Measurements from ENCODE around the gene NEU1. TPM values are rescaled to one million over a fixed set of nuclear protein-coding genes. Genes with fewer than 3 reads are reported as not detected.

The NEU1 gene
- polyA plus RNA-seq, 1 donor (not counting 4 experiments of a cell fraction or from before 2014, with no cell fraction given) = 27.9 TPM

GRCh38 chr6:31861150-31861549 is 1.5 kb downstream of the NEU1 start:
- H3K9me1 ChIP-seq (ENCODE audit: control insufficient read depth, extremely low read depth, insufficient read depth, low read length) = no peaks in the 10 kb centered on the region
- H3K4me1 ChIP-seq (ENCODE audit: control insufficient read depth, extremely low read depth, insufficient read depth, low read length) = peaks cover 12% of the 10 kb centered on the region
- FAIRE-seq = no peak
- H3K36me3 ChIP-seq (ENCODE audit: control insufficient read depth in 2 of 2, extremely low read depth in 1 of 2, insufficient read depth in 2 of 2, low read length in 2 of 2) = peaks cover 14 to 15% of the 10 kb centered on the region in 2 experiments
- H3K9me3 ChIP-seq (ENCODE audit: control insufficient read depth, low read depth, low read length) = no peaks in the 10 kb centered on the region
- no peak overlapping the region for H3K27ac ChIP-seq (ENCODE audit: control insufficient read depth, insufficient read depth, low read length)
- no peak overlapping the region for H3K4me2 ChIP-seq (ENCODE audit: control insufficient read depth, extremely low read depth, insufficient read depth, low read depth, low read length)
- dilution Hi-C loops (cut with MboI; ENCODE audit: extremely low pct_ligation_motif_present, low sequenced_read_pairs) = no loop called here
- no peak for DNase-seq (ENCODE audit: low read depth, low spot score)
- H3K27me3 ChIP-seq (ENCODE audit: control insufficient read depth, extremely low read depth, insufficient read depth, low read length) = no peaks in the 10 kb centered on the region
- H3K9ac ChIP-seq (ENCODE audit: control insufficient read depth, extremely low read depth, insufficient read depth, low read length) = no peak overlapping the region
- H4K20me1 ChIP-seq (ENCODE audit: control insufficient read depth, extremely low read depth, insufficient read depth, low read length) = no peaks in the 10 kb centered on the region
- no peak overlapping the region for H3K4me3 ChIP-seq (ENCODE audit: control insufficient read depth in 2 of 3, extremely low read depth in 1 of 3, insufficient read depth in 2 of 3, low read depth in 1 of 3, low read length in 3 of 3)
- no peak overlapping the region for H2AFZ ChIP-seq (ENCODE audit: control insufficient read depth, low read length)
- no peak for TF ChIP-seq EZH2 (IDR thresholded peaks at IDR 0.05; ENCODE audit: low read length)
- TF ChIP-seq, protein P1, sequence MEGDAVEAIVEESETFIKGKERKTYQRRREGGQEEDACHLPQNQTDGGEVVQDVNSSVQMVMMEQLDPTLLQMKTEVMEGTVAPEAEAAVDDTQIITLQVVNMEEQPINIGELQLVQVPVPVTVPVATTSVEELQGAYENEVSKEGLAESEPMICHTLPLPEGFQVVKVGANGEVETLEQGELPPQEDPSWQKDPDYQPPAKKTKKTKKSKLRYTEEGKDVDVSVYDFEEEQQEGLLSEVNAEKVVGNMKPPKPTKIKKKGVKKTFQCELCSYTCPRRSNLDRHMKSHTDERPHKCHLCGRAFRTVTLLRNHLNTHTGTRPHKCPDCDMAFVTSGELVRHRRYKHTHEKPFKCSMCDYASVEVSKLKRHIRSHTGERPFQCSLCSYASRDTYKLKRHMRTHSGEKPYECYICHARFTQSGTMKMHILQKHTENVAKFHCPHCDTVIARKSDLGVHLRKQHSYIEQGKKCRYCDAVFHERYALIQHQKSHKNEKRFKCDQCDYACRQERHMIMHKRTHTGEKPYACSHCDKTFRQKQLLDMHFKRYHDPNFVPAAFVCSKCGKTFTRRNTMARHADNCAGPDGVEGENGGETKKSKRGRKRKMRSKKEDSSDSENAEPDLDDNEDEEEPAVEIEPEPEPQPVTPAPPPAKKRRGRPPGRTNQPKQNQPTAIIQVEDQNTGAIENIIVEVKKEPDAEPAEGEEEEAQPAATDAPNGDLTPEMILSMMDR (optimal IDR thresholded peaks at IDR 0.05 in 1 of 3, IDR thresholded peaks at IDR 0.05 in 1 of 3, conservative IDR thresholded peaks at IDR 0.05 in 1 of 3; ENCODE audit: extremely low read depth in 1 of 3, insufficient read depth in 2 of 3, low read length in 3 of 3) = no peak
- peaks cover 5% of the 10 kb centered on the region for H3K79me2 ChIP-seq (ENCODE audit: control insufficient read depth, insufficient read depth, low read length)

DNA sequence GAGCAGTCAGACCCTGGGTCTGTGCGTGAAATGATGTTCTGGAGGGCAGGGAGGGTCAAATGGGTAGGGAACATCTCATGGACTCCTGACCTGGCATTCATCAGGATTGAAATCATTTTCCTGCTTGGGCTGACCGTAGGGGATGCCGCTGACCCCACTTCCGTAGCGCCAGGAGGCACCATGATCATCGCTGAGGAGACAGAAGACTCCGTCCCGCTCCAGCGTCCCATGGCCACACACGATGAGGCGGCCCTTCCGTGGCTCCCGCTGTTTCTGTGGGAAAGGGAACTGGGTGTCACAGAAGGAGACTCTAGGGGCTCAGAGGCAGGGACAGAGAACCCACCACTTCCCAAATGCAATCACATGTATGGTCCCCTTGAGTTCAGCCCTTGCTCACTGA is 2.3 kb downstream of the NEU1 start:
- FAIRE-seq = no peak
- DNase-seq (ENCODE audit: low read depth, low spot score) = no peak
- peaks cover 5% of the 10 kb centered on the region for H3K79me2 ChIP-seq (ENCODE audit: control insufficient read depth, insufficient read depth, low read length)

More for the DNA sequence above, 2.3 kb downstream of the NEU1 start:
- Histone ChIP-seq H3K36me3 (ENCODE audit: control insufficient read depth in 2 of 2, extremely low read depth in 1 of 2, insufficient read depth in 2 of 2, low read length in 2 of 2) (peaks cover 15 to 16% of the 10 kb centered on the region in 2 experiments), H3K9ac (ENCODE audit: control insufficient read depth, extremely low read depth, insufficient read depth, low read length) (no peak overlapping the region), H3K4me3 (ENCODE audit: control insufficient read depth in 2 of 3, extremely low read depth in 1 of 3, insufficient read depth in 2 of 3, low read depth in 1 of 3, low read length in 3 of 3) (no peak overlapping the region), H2AFZ (ENCODE audit: control insufficient read depth, low read length) (no peak overlapping the region), H3K27ac (ENCODE audit: control insufficient read depth, insufficient read depth, low read length) (no peak overlapping the region), H3K9me3 (ENCODE audit: control insufficient read depth, low read depth, low read length) (no peaks in the 10 kb centered on the region), H3K27me3 (ENCODE audit: control insufficient read depth, extremely low read depth, insufficient read depth, low read length) (no peaks in the 10 kb centered on the region), H3K4me2 (ENCODE audit: control insufficient read depth, extremely low read depth, insufficient read depth, low read depth, low read length) (no peak overlapping the region), H3K4me1 (ENCODE audit: control insufficient read depth, extremely low read depth, insufficient read depth, low read length) (peaks cover 12% of the 10 kb centered on the region), H4K20me1 (ENCODE audit: control insufficient read depth, extremely low read depth, insufficient read depth, low read length) (no peaks in the 10 kb centered on the region), H3K9me1 (ENCODE audit: control insufficient read depth, extremely low read depth, insufficient read depth, low read length) (no peaks in the 10 kb centered on the region)
- dilution Hi-C loops (cut with MboI; ENCODE audit: extremely low pct_ligation_motif_present, low sequenced_read_pairs) = no loop called here
- no peak for TF ChIP-seq EZH2 (IDR thresholded peaks at IDR 0.05; ENCODE audit: low read length)
- TF ChIP-seq, protein P1 (optimal IDR thresholded peaks at IDR 0.05 in 1 of 3, IDR thresholded peaks at IDR 0.05 in 1 of 3, conservative IDR thresholded peaks at IDR 0.05 in 1 of 3; ENCODE audit: extremely low read depth in 1 of 3, insufficient read depth in 2 of 3, low read length in 3 of 3) = no peak

Measured in keratinocyte (primary cell).